ENCODE data around the gene PBOV1.

The PBOV1 gene

GRCh38 chr6:138239774-138240173, 21.5 kb upstream of the PBOV1 start:
- no peak for TF ChIP-seq CTCF (IDR thresholded peaks at IDR 0.05; ENCODE audit: borderline replicate concordance, insufficient read depth, low read depth, low read length)
- H3K4me3 ChIP-seq (ENCODE audit: low read depth, low read length): no peak overlapping the region

DNA sequence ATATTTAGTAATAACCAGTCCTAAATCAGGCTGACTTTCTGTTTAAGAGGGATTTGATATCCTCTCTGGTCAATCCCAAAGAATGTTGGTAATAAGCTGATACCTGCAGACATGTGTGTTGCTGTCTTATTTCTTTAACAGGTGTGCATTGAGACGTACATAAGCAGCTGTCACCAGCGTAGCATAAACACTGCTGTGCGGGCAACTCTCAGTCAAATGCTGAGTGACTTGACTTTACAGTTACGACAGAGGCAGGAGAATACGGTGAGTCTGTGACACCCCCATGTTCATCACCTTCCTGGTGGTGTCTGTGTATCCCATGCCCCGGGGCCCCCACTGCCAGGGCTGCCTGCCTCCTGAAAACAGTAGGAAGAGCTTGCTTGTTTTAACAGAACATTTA, 20.1 kb upstream of the PBOV1 start:
- H3K4me3 ChIP-seq (ENCODE audit: low read depth, low read length): no peak overlapping the region
- no peak for TF ChIP-seq CTCF (IDR thresholded peaks at IDR 0.05; ENCODE audit: borderline replicate concordance, insufficient read depth, low read depth, low read length)

DNA sequence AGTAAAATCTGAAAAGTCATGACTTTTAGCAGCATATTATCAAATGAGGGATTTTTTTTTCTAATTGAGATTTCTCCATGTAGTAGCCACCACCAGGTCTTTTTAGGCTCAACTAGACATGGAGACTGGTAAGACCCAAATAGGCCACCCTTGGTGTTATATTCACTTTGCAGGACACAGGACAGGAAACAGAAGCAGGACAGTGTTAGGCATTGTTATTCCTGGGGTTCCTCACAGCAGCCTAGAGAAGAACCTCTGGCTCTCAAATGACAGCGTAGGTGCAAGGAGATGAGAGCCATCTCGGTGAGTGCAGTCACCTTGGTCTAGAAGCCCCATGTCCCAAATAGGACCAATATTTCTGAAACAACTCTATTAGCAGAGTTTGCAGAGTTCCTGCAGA, 19.2 kb upstream of the PBOV1 start:
- H3K4me3 ChIP-seq (ENCODE audit: low read depth, low read length): no peak overlapping the region
- no peak for TF ChIP-seq CTCF (IDR thresholded peaks at IDR 0.05; ENCODE audit: borderline replicate concordance, insufficient read depth, low read depth, low read length)

DNA sequence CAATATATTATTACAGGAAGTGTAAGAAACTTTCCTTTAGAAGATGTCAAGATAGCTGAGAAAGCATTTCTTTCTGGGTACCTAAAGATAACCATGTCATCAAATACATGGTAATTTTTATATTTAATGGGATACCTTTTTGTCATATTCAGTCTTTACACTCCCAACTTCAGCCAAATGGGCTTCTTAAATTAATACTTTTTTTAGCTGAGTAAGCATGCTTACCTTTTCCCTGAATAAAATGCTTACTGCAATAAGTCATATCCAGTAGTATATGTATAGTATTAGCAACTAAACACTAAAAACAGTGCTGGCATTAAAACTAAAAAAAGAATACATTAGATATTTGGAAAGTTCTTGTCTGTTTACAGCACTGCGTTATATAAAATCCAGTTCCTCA, 17.4 kb upstream of the PBOV1 start:
- TF ChIP-seq CTCF (IDR thresholded peaks at IDR 0.05; ENCODE audit: borderline replicate concordance, insufficient read depth, low read depth, low read length): no peak
- no peak overlapping the region for H3K4me3 ChIP-seq (ENCODE audit: low read depth, low read length)

DNA sequence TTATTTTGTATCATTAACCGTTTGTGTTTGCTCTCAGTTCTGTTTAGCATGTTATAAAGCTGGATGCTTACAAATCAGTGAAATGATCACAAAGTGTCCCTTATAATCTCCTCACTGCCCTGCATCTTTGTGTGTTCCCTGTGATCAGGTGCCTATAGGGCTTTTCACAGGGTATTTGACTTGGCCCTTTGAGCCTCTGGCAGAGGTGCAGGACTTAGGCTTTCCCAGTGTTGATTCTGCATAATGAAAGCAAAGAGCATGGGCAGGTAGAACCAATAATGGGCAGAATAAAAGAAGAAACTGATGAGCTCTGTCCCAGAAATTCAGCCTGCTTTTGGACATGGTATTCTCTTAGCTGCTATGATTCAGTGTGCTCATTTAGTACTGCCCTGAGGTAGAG, 16.9 kb upstream of the PBOV1 start:
- no peak for TF ChIP-seq CTCF (IDR thresholded peaks at IDR 0.05; ENCODE audit: borderline replicate concordance, insufficient read depth, low read depth, low read length)
- no peak overlapping the region for H3K4me3 ChIP-seq (ENCODE audit: low read depth, low read length)

DNA sequence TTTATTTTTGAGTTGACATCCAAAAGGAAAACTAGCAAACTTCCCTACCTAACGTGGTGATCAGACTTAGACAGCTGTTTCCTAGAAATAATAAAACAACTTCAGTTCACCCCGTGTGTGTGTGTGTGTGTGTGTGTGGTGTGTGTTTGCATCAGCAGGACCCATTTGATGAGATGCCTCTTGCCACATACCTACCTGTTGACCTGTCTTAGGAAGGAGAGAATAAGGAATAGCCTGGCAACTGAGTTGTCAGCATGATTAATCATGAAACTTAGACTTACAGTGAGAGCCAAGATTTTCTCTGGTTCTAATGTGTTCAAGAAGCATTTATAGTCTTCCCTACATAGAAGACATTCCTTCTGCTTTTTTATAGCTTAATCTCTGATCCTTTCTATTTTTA, 16.1 kb upstream of the PBOV1 start:
- no peak overlapping the region for H3K4me3 ChIP-seq (ENCODE audit: low read depth, low read length)
- no peak for TF ChIP-seq CTCF (IDR thresholded peaks at IDR 0.05; ENCODE audit: borderline replicate concordance, insufficient read depth, low read depth, low read length)

DNA sequence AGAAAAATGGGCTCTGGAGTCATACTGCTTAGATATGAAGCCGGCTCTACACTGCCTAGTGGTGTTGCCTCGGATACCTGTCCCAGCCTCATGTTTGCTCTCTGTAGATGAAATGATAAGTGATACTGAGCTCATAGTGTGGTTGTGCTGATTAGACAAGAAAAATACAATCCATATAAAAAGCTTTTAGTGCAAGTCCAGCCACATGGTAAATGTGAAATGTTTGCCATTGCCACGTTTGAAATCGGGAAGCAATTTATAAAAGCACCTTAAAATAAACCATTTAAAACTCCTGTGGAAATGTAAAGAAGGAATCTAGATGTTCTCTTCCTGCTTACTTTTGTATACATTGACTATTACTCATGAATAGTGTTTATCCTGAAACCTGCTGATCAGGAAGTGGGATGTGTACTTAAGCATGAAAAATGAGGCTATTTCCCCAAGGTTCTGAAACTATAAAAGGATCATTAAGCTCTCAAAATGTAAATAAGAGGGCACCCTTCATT, 13.1 kb upstream of the PBOV1 start:
- no peak overlapping the region for H3K4me3 ChIP-seq (ENCODE audit: low read depth, low read length)
- no peak for TF ChIP-seq CTCF (IDR thresholded peaks at IDR 0.05; ENCODE audit: borderline replicate concordance, insufficient read depth, low read depth, low read length)
